Activated CD4-positive, CD25-positive, alpha-beta regulatory T cell treated with anti-CD3 and anti-CD28 coated beads, Interleukin-2, amount 50 U/mL, for 24 hours (primary cell): Measurements from ENCODE around the gene TMEM184A.

Experiments
- ATAC-seq, 2 donors: fragments of 150-1000 bp; cut with Tn5 transposase; one replicate each; pipeline ENCODE4 v1.10.0; 2021; ENCODE audit warnings: mild to moderate bottlenecking in 1 of 2, moderate library complexity in 1 of 2

TMEM184A gene

GRCh38 chr7:1550005-1550845, 5.8 kb downstream of the TMEM184A start:
- no peak for ATAC-seq

- no peak for ATAC-seq
Measured at GRCh38 chr7:1549357-1550004, 6.5 kb downstream of the TMEM184A start.

- ATAC-seq: no peak
Measured at GRCh38 chr7:1548944-1549343, 7.1 kb downstream of the TMEM184A start.

GRCh38 chr7:1548438-1548831, 7.6 kb downstream of the TMEM184A start:
- no peak for ATAC-seq

- no peak for ATAC-seq
Measured at GRCh38 chr7:1547777-1548437, 8.1 kb downstream of the TMEM184A start.

- no peak for ATAC-seq
Measured at GRCh38 chr7:1546909-1547776, 8.9 kb downstream of the TMEM184A start.

GRCh38 chr7:1546274-1546908, 9.6 kb downstream of the TMEM184A start:
- ATAC-seq: no peak

GRCh38 chr7:1545417-1546246, 10.4 kb downstream of the TMEM184A start:
- ATAC-seq: no peak

- ATAC-seq: no peak
Measured at GRCh38 chr7:1544896-1545416, 11.0 kb downstream of the TMEM184A start.

GRCh38 chr7:1544178-1544895, 11.7 kb downstream of the TMEM184A start:
- no peak for ATAC-seq

- ATAC-seq: no peak
Measured at GRCh38 chr7:1543826-1544177, 12.2 kb downstream of the TMEM184A start.

GRCh38 chr7:1542841-1543747, 12.9 kb downstream of the TMEM184A start:
- no peak for ATAC-seq

GRCh38 chr7:1542329-1542728, 13.7 kb downstream of the TMEM184A start:
- no peak for ATAC-seq

GRCh38 chr7:1541431-1542162, 14.4 kb downstream of the TMEM184A start:
- ATAC-seq: no peak

- ATAC-seq: no peak
Measured at GRCh38 chr7:1540776-1541271, 15.2 kb downstream of the TMEM184A start.

GRCh38 chr7:1539882-1540775, 15.9 kb downstream of the TMEM184A start:
- no peak for ATAC-seq

GRCh38 chr7:1539181-1539881, 16.7 kb downstream of the TMEM184A start:
- ATAC-seq: no peak
